AG04449 (cell line): ENCODE data around the gene TTL.

Experiments used
- CTCF ChIA-PET: fragments of 350-600 bp; formaldehyde crosslinking; extraction: SDS; loops from one replicate; lab custom pipeline; 2021; ENCODE audit warnings: antibody characterized with exemption; lab: Yijun Ruan, JAX
- POLR2A ChIA-PET: fragments of 400-600, 350-600 bp; formaldehyde crosslinking; extraction: SDS; loops from one replicate; lab custom pipeline; 2020; ENCODE audit warnings: antibody characterized with exemption, inconsistent platforms; lab: Yijun Ruan, JAX
- DNase-seq: peaks from one replicate; pipeline ENCODE4 v3.0.0-alpha.2; 2010; ENCODE audit warnings: low read depth, low spot score
- H3K4me3 ChIP-seq: 2 replicates; pipeline ENCODE4 v1.5.1; 2011; ENCODE audit warnings: low read depth, mild to moderate bottlenecking, control low read depth, low read length
- TF ChIP-seq, protein P1 (sequence below): IDR thresholded peaks from one replicate; pipeline ENCODE4 v1.5.1; 2011; ENCODE audit warnings: mild to moderate bottlenecking, moderate library complexity, low read length, control low read depth, inconsistent platforms; ENCODE audit not compliant: insufficient read depth; ENCODE audit errors: missing control alignments

Gene TTL

DNA sequence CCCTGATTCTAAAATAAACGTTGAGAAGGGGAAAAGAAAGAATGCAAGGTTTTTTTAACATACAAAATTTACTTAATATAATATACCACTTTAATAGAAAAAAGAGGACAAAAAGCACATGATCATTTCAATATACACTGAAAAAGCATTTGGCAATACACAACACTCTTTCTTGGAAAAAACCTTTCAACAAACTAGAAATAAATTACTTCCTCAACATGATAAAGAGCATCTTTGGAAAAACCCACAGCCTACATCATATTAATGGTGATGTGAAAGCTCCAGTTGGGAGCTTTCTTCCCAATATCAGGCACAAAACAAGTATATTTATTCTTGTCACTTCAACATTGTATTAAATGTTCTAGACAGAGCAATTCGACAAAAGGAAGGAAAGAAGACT is 57.4 kb downstream of the TTL start:
- TF ChIP-seq, protein P1, sequence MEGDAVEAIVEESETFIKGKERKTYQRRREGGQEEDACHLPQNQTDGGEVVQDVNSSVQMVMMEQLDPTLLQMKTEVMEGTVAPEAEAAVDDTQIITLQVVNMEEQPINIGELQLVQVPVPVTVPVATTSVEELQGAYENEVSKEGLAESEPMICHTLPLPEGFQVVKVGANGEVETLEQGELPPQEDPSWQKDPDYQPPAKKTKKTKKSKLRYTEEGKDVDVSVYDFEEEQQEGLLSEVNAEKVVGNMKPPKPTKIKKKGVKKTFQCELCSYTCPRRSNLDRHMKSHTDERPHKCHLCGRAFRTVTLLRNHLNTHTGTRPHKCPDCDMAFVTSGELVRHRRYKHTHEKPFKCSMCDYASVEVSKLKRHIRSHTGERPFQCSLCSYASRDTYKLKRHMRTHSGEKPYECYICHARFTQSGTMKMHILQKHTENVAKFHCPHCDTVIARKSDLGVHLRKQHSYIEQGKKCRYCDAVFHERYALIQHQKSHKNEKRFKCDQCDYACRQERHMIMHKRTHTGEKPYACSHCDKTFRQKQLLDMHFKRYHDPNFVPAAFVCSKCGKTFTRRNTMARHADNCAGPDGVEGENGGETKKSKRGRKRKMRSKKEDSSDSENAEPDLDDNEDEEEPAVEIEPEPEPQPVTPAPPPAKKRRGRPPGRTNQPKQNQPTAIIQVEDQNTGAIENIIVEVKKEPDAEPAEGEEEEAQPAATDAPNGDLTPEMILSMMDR, result no peak
- no peak overlapping the region for H3K4me3 ChIP-seq
- POLR2A ChIA-PET, result no interaction called here
- no peak for DNase-seq
- CTCF ChIA-PET, result interaction anchor here (1.5 kb wide), 1 partner anchor 60 kb away, joined by 5 read pairs; no protein-coding TSS in a partner anchor

DNA sequence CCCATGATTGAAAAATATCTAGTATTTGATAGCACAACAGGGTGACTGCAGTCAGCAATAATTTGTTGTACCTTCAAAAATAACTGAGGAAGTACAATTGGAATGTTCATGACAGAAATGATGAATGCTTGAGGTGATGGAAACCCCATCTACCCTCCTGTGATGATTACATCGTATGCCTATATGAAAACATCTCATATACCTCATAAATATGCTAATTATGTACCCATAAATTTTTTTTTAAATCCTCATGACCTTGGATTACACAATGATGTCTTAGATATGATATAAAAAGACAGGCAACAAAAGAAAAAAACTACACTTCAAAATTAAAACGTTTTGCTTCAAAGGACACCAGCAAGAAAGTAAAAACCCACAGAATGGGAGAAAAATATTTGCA is 59.0 kb downstream of the TTL start:
- CTCF ChIA-PET, result interaction anchor here (1.5 kb wide), 1 partner anchor 59 kb away, joined by 5 read pairs; no protein-coding TSS in a partner anchor
- TF ChIP-seq, protein P1, result no peak
- POLR2A ChIA-PET, result no interaction called here
- H3K4me3 ChIP-seq, result no peak overlapping the region
- DNase-seq, result no peak

DNA sequence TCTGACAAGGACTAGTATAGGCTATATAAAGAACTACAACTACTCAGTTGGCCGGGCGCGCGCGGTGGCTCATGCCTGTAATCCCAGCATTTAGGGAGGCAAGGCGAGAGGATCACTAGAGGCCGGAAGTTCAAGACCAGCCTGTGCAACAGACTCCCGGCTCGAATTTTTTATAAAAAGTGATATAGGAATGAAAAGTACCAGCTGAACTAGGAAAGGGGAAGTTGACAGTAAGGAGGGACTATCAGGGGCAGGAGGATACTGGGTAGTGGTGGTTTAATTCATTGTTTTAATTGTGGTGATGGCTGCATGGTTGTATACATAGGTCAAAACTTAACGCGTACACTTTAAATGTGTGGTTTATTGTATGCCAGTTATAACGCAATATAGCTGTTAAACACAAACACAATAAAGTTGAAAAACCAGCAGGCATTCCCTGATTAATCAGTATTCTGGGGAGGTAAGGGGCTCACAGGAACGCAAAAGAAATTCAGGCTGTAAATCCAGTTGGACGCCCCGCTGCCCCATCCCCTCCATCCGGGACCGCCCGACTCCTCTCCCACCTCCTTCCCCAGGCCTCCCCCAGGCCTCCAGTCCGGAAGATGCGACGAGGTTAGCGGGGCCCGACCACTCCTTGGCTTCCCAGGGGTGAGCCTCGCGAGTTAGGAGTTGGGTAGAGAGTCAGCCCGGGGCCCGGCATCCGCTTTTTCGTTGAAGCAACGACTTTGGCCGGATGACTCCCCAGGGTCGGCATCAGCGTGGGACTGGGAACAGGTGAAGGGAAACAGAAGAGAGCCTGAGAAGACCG is 59.6 kb downstream of the TTL start:
- TF ChIP-seq, protein P1, result no peak
- ChIA-PET CTCF (no interaction called here), POLR2A (interaction anchor here (0.6 kb wide), 1 partner anchor 61 kb away, joined by 3 read pairs; no protein-coding TSS in a partner anchor)
- peak overlapping the region; percentile 99 for H3K4me3 ChIP-seq
- no peak for DNase-seq

DNA sequence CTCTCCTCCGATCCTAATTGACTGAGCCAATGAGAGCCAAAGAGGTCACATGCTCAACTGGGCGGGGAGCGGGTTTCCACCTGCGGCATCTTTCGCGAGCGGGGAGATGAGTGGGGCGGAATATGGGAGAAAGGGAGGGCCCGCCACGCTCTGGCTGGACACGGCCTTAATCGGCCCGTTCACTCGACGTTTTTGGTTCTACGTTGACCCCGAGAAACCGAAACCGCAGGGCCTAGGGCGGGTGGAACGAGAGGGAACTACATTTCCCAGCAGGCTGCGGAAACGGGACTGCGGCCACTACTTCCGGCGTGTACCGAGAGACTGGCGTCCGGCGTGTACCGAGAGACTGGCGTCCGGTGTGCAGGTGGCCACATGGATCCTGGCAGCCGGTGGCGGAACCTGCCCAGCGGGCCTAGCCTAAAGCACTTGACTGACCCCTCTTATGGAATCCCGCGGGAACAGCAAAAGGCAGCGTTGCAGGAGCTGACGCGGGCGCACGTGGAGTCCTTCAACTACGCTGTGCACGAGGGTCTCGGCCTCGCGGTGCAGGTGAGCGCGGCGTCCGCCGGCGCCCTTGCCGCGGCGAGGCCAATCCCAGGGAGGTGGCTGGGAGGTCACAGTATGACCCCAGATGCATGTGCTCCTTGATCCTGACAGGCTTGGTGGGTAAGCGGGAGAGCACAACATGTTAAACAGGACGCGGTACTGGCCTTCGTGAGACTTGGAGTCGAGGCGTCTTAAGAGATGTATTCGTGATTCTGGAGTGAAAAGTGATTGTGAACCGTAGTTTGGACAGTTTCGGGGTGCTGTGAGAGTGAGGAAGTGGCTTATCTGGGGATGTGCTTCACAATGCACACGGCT is 60.4 kb downstream of the TTL start, which contains the start of gene POLR1B:
POLR1B (plus strand) TSS at position 343 of the 861 bp plus-strand sequence; CDS start at position 373, 30 bp downstream.
- ChIA-PET CTCF (interaction anchor here (0.7 to 1.3 kb wide), 3 partner anchors 16 to 421 kb away, joined by 3 read pairs; no protein-coding TSS in a partner anchor), POLR2A (interaction anchor here (0.6 kb wide), 1 partner anchor 62 kb away, joined by 3 read pairs; no protein-coding TSS in a partner anchor)
- TF ChIP-seq, protein P1, result no peak

DNA sequence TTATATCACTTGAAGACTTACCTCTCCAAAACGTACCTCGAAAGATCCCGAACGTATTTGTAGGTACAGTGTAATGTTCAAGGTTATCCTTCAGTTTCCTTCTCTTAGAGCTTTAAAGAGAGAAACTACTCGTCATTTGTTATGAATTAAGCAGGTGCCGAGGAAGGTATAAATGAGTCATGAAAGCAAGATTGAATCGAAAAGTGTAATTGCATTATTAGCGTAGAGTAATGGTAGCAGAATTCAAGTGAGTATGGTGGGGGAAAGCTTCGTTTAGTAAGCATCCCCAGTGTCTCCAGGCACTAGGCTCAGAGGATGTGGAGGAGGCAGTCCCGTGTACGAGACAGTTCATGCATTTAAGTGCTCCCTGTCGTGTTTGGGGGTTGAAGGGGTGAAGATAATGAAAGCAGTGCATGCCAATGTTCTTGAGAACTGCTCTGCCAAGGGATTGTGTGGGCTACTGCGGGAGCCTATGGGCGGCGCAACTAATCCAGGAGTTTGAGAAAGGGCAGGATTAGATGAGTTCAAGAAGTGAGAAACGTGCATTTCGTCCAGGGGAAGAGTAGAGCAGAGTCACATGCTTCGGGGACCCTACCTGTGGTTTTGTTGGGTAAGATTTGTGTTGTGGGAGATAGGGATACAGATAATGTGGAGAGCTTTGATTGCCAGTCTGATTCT is 61.2 kb downstream of the TTL start:
- POLR2A ChIA-PET, result no interaction called here
- no peak for DNase-seq
- TF ChIP-seq, protein P1, result no peak
- H3K4me3 ChIP-seq, result peak overlapping the region; percentile 99
- CTCF ChIA-PET, result interaction anchor here (0.7 to 1.4 kb wide), 5 partner anchors 16 to 422 kb away, joined by 3 to 4 read pairs (median 3); no protein-coding TSS in a partner anchor

More for the DNA sequence above, 60.4 kb downstream of the TTL start, which contains the start of gene POLR1B:
- DNase-seq, result no peak
- H3K4me3 ChIP-seq, result peak within 1 kb of the TSS; percentile 99
